D721Med (cell line): ENCODE measurements around the gene OR52E6.

ENCODE experiments used
- DNase-seq: peaks from one replicate; pipeline ENCODE4 v3.0.0; 2011; ENCODE audit warnings: low spot score; ENCODE audit not compliant: insufficient read length
- FAIRE-seq: peaks from 2 replicates; lab custom pipeline; 2011; peaks lifted over from hg19 to GRCh38; lab: Jason Lieb, UNC
- CTCF ChIP-seq: IDR thresholded peaks from 2 replicates; pipeline ENCODE4 v1.5.1; 2012; ENCODE audit warnings: mild to moderate bottlenecking, control low read depth; ENCODE audit not compliant: insufficient read depth; ENCODE audit errors: missing control alignments

Gene OR52E6

GRCh38 chr11:5831196-5831829 lies 10.4 kb downstream of the OR52E6 start:
- DNase-seq = no peak
- no peak for TF ChIP-seq CTCF
- no peak for FAIRE-seq

GRCh38 chr11:5818245-5818886 lies 23.3 kb downstream of the OR52E6 start:
- DNase-seq (no peak), FAIRE-seq (no peak)
- TF ChIP-seq CTCF = no peak

- DNase-seq = no peak
- FAIRE-seq = no peak
- no peak for TF ChIP-seq CTCF
Observed at GRCh38 chr11:5815534-5815933, 26.2 kb downstream of the OR52E6 start.

- DNase-seq (no peak), FAIRE-seq (no peak)
- TF ChIP-seq CTCF = no peak
Observed at GRCh38 chr11:5809905-5810795, 31.5 kb downstream of the OR52E6 start.

- TF ChIP-seq CTCF = no peak
- no peak for DNase-seq
- no peak for FAIRE-seq
Observed at GRCh38 chr11:5809122-5809519, 32.6 kb downstream of the OR52E6 start.

- DNase-seq = no peak
- peak; percentile 72 for TF ChIP-seq CTCF
- FAIRE-seq = no peak
Observed at GRCh38 chr11:5808500-5809121, 33.1 kb downstream of the OR52E6 start, which contains the start of gene OR52N2. Gene OR52N2 (plus strand): TSS chr11:5808924. CDS start chr11:5820336, 11,412 bp downstream.
